PC-3 (cell line): ENCODE results near the gene SMC1B. TPM values are rescaled to one million over a fixed set of nuclear protein-coding genes. Genes with fewer than 3 reads are reported as not detected.

ENCODE experiments used
- ATAC-seq: fragments of 200-7000 bp; cut with Tn5 transposase; 2 replicates; pipeline ENCODE4 v1.9.1; 2020; ENCODE audit warnings: mild to moderate bottlenecking, moderate library complexity
- BruUV-seq: library from RNA; stranded (reverse); fragments of 400-500 nt; replicated peaks from 2 replicates; lab custom pipeline; 2021; lab: Mats Ljungman, UMichigan
- CTCF ChIA-PET: fragments of 300-600 bp; sonication (Branson Sonifier 250); formaldehyde crosslinking; loops from one replicate; lab custom pipeline; 2022; ENCODE audit warnings: antibody characterized with exemption; lab: Charles Lee
- POLR2A ChIA-PET: fragments of 300-600 bp; sonication (Branson Sonifier 250); formaldehyde crosslinking; loops from one replicate; lab custom pipeline; 2022; ENCODE audit warnings: antibody characterized with exemption; ENCODE audit not compliant: unreplicated experiment; lab: Charles Lee
- DNase-seq: peaks from one replicate; pipeline ENCODE4 v3.0.0-alpha.2; 2015
- H2AFZ ChIP-seq: fragments of 300-600 bp; sonication (generic); 2 replicates; pipeline ENCODE4 v1.6.0; 2016; ENCODE audit warnings: antibody characterized with exemption, low read length
- H3F3A ChIP-seq: fragments of 300-600 bp; sonication (generic); one replicate; pipeline ENCODE4 v1.6.0; 2017; ENCODE audit warnings: antibody characterized with exemption, low read length, control low read depth, mild to moderate bottlenecking; ENCODE audit not compliant: unreplicated experiment
- H3K27ac ChIP-seq: fragments of 300-600 bp; sonication (generic); 2 replicates; pipeline ENCODE4 v1.5.1; 2016; ENCODE audit warnings: mild to moderate bottlenecking, low read length
- H3K27me3 ChIP-seq: fragments of 300-600 bp; sonication (generic); 2 replicates; pipeline ENCODE4 v1.6.1; 2016; ENCODE audit warnings: low read length, mixed read lengths
- H3K36me3 ChIP-seq: fragments of 300-600 bp; sonication (generic); 2 replicates; pipeline ENCODE4 v1.6.1; 2016; ENCODE audit warnings: low read depth, mixed run types, low read length, mixed read lengths
- H3K4me1 ChIP-seq: fragments of 300-600 bp; sonication (generic); 2 replicates; pipeline ENCODE4 v1.5.1; 2016; ENCODE audit warnings: low read length; ENCODE audit not compliant: insufficient read depth
- H3K4me2 ChIP-seq: fragments of 300-600 bp; sonication (generic); 2 replicates; pipeline ENCODE4 v1.6.0; 2016; ENCODE audit warnings: low read length
- H3K4me3 ChIP-seq: fragments of 300-600 bp; sonication (generic); 2 replicates; pipeline ENCODE4 v1.5.1; 2016; ENCODE audit warnings: mild to moderate bottlenecking, low read length, mixed read lengths
- H3K79me2 ChIP-seq: fragments of 300-600 bp; sonication (generic); 2 replicates; pipeline ENCODE4 v1.6.1; 2017; ENCODE audit warnings: low read length, mixed read lengths
- H3K9ac ChIP-seq: fragments of 300-600 bp; sonication (generic); 2 replicates; pipeline ENCODE4 v1.6.0; 2016; ENCODE audit warnings: mild to moderate bottlenecking, low read length
- H3K9me2 ChIP-seq: fragments of 300-600 bp; sonication (generic); replicated peaks from 2 replicates; pipeline ENCODE4 v1.6.1; 2016; ENCODE audit warnings: mixed run types, low read length, mixed read lengths
- H3K9me3 ChIP-seq: fragments of 300-600 bp; sonication (generic); 2 replicates; pipeline ENCODE4 v1.6.1; 2016; ENCODE audit warnings: low read length, mixed read lengths
- H4K20me1 ChIP-seq: fragments of 300-600 bp; sonication (generic); 2 replicates; pipeline ENCODE4 v1.6.1; 2016; ENCODE audit warnings: low read length, mixed read lengths
- EZH2 ChIP-seq: fragments of 300-600 bp; sonication (generic); IDR thresholded peaks from one replicate; pipeline ENCODE4 v1.6.1; 2017; ENCODE audit warnings: antibody characterized with exemption, mild to moderate bottlenecking, low read length; ENCODE audit not compliant: unreplicated experiment
- EZH2phosphoT487 ChIP-seq: fragments of 300-600 bp; sonication (generic); IDR thresholded peaks from 2 replicates; pipeline ENCODE4 v1.6.1; 2018; ENCODE audit warnings: mild to moderate bottlenecking, antibody characterized with exemption, low read length, borderline replicate concordance
- intact Hi-C: fragments of 100-400 bp; cut with micrococcal nuclease; formaldehyde crosslinking; loops from 2 replicates; pipeline ENCODE4 v1.9.0; 2023
- total RNA-seq: library from RNA; depleted of rRNA; stranded (reverse); fragments of >200 nt; gene quantifications from 2 replicates; pipeline ENCODE4 v1.2.3, GENCODE V29; 2014
- TF ChIP-seq, protein P1 (sequence below): fragments of 300-600 bp; sonication (generic); conservative IDR thresholded peaks from 2 replicates; pipeline ENCODE4 v1.5.1; 2017; ENCODE audit warnings: antibody characterized with exemption, low read depth, mild to moderate bottlenecking, low read length

SMC1B gene
- total RNA-seq, 1 experiment from 2014 or later = 0.04 TPM

DNA sequence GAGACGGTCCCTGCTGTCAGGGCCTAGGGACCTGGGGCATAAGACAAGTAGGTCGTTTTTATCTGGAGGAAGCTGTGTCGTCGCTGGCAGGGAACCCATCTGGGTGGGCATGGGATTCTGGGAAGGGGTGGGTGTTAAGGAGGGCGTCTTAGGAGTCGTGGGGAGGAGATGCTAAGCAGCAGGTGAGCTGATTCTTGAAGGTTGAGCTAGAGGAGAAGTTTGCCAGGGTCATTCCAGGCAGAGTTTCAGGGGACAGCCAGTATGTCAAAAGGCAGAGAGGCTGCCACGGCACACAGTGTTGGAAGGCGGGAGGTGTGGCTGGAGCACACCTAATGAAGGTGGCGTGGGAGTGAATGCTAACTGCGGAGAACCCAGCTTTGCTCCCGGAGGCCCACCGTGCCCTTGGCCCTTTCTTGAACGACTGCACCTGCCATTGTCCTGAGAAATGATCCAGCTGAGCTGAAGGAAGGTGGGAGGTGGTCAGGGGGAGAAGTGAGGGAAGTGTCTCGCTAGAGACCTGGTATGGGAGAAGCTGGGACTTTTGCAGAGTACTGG is 102.3 kb downstream of the SMC1B start:
- Histone ChIP-seq H3K4me2 (peak overlapping the region; percentile 98), H3K27ac (no peak overlapping the region), H3K9ac (peak overlapping the region; percentile 87), H3K79me2 (peaks cover 61% of the 10 kb centered on the region), H2AFZ (no peak overlapping the region), H3K9me3 (no peaks in the 10 kb centered on the region), H3K36me3 (no peaks in the 10 kb centered on the region), H3K4me3 (peak overlapping the region; percentile 95), H3F3A (no peaks in the 10 kb centered on the region), H3K9me2 (no peaks in the 10 kb centered on the region), H3K27me3 (no peaks in the 10 kb centered on the region), H3K4me1 (peaks cover 14% of the 10 kb centered on the region), H4K20me1 (0 out of 2 replicates have a peak, but pooled peaks cover 16% of the 10 kb centered on the region)
- ChIA-PET POLR2A (no interaction called here), CTCF (no interaction called here)
- ATAC-seq = no peak
- TSS peak; percentile 36 for BruUV-seq
- DNase-seq = no peak
- intact Hi-C loops = loop anchor here (2.0 kb wide), 1 partner anchor 42 kb away; no protein-coding TSS in a partner anchor
- TF ChIP-seq EZH2 (no peak), EZH2phosphoT487 (no peak)
- TF ChIP-seq, protein P1, sequence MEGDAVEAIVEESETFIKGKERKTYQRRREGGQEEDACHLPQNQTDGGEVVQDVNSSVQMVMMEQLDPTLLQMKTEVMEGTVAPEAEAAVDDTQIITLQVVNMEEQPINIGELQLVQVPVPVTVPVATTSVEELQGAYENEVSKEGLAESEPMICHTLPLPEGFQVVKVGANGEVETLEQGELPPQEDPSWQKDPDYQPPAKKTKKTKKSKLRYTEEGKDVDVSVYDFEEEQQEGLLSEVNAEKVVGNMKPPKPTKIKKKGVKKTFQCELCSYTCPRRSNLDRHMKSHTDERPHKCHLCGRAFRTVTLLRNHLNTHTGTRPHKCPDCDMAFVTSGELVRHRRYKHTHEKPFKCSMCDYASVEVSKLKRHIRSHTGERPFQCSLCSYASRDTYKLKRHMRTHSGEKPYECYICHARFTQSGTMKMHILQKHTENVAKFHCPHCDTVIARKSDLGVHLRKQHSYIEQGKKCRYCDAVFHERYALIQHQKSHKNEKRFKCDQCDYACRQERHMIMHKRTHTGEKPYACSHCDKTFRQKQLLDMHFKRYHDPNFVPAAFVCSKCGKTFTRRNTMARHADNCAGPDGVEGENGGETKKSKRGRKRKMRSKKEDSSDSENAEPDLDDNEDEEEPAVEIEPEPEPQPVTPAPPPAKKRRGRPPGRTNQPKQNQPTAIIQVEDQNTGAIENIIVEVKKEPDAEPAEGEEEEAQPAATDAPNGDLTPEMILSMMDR = no peak

DNA sequence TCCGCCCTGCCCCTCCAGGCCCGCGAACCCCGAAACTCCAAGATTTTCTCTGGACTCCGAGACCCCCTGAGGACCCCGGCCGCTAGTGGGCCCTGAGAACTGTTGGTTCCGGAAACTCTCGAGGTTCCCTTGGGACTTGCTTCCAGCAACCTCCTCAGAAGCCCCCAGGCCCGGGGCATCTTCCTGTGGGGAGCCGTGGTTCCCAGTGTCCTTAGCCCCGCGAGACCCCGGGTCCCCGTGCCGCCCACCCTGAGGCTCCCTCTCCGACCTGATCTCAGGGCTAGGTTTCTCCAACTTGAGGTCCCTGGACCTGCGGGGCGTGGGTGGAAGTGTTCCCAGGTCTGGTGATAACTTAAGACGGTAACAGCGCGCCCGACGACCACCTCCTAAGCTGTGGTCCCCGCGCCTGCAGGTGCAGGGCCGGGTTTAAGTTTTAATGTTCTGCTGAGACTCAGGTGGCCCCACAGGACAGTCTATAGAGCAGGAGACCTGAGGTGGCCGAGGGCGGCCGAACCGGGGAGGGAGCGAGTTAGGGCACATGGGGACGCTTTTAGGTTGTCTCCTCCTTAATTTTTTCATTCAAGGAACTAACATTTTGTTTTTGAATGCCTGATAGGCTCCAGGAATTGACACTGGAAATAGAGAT is 102.9 kb downstream of the SMC1B start:
- no TSS peak for BruUV-seq

More for the DNA sequence above, 102.9 kb downstream of the SMC1B start:
- peaks cover 14% of the 10 kb centered on the region for H3K4me1 ChIP-seq
- no peaks in the 10 kb centered on the region for H3K9me3 ChIP-seq
- H3K9ac ChIP-seq = peak overlapping the region; percentile 87
- H3F3A ChIP-seq = no peaks in the 10 kb centered on the region
- no peak for ATAC-seq
- ChIA-PET POLR2A (no interaction called here), CTCF (no interaction called here)
- H2AFZ ChIP-seq = peak overlapping the region; percentile 48; the same call in 1 of the 2 replicates
- H3K9me2 ChIP-seq = no peaks in the 10 kb centered on the region
- TF ChIP-seq EZH2phosphoT487 (no peak), EZH2 (no peak)
- TF ChIP-seq, protein P1 = no peak
- intact Hi-C loops = loop anchor here (2.0 kb wide), 1 partner anchor 42 kb away; no protein-coding TSS in a partner anchor
- no peaks in the 10 kb centered on the region for H3K36me3 ChIP-seq
- peaks cover 55% of the 10 kb centered on the region for H3K79me2 ChIP-seq
- H3K27ac ChIP-seq = no peak overlapping the region
- peak overlapping the region; percentile 95 for H3K4me3 ChIP-seq
- no peak for DNase-seq
- 0 out of 2 replicates have a peak, but pooled peaks cover 16% of the 10 kb centered on the region for H4K20me1 ChIP-seq
- H3K27me3 ChIP-seq = no peaks in the 10 kb centered on the region
- H3K4me2 ChIP-seq = peak overlapping the region; percentile 98
